Panc1 (cell line): ENCODE measurements around the gene MTMR4. TPM values are rescaled to one million over a fixed set of nuclear protein-coding genes. Genes with fewer than 3 reads are reported as not detected.

Experiments
- ATAC-seq: fragments of 200-7000 bp; cut with Tn5 transposase; 2 replicates; pipeline ENCODE4 v1.9.1; 2020; ENCODE audit warnings: mild to moderate bottlenecking, moderate library complexity
- BruUV-seq: library from RNA; stranded (reverse); fragments of 400-500 nt; replicated peaks from 2 replicates; lab custom pipeline; 2021; lab: Mats Ljungman, UMichigan
- CTCF ChIA-PET: fragments of 300-600 bp; sonication (Branson Sonifier 250); formaldehyde crosslinking; loops from one replicate; lab custom pipeline; 2022; ENCODE audit warnings: antibody characterized with exemption; lab: Charles Lee
- POLR2A ChIA-PET: fragments of 300-600 bp; sonication (Branson Sonifier 250); formaldehyde crosslinking; loops from one replicate; lab custom pipeline; 2022; ENCODE audit warnings: antibody characterized with exemption; lab: Charles Lee
- DNase-seq: peaks from one replicate; pipeline ENCODE4 v3.0.0-alpha.2; 2010; ENCODE audit warnings: low read depth, low spot score
- H3K27ac ChIP-seq: 2 replicates; pipeline ENCODE4 v1.5.1; 2011; ENCODE audit warnings: mild to moderate bottlenecking, low read length, inconsistent platforms
- H3K27me3 ChIP-seq: fragments of 200-500 bp; sonication (Bioruptor generic); 2 replicates; pipeline ENCODE4 v1.6.0; 2014; ENCODE audit warnings: low read length, inconsistent platforms; ENCODE audit not compliant: control insufficient read depth, insufficient read depth
- H3K36me3 ChIP-seq: fragments of 200-500 bp; sonication (Bioruptor generic); 2 replicates; pipeline ENCODE4 v1.5.1; 2014; ENCODE audit warnings: inconsistent platforms, mild to moderate bottlenecking, low read length, moderate library complexity; ENCODE audit not compliant: control insufficient read depth, insufficient read depth
- H3K4me1 ChIP-seq: 2 replicates; pipeline ENCODE4 v1.5.1; 2011; ENCODE audit warnings: inconsistent platforms, mild to moderate bottlenecking, low read length, moderate library complexity; ENCODE audit not compliant: control insufficient read depth, insufficient read depth
- H3K4me3 ChIP-seq, 2 experiments: 2 replicates each; pipeline ENCODE4 v1.5.1; 2011 to 2012; ENCODE audit warnings: low read depth in 2 of 2, low read length in 2 of 2, mild to moderate bottlenecking in 2 of 2, inconsistent platforms in 1 of 2, moderate library complexity in 1 of 2
- H3K9me3 ChIP-seq: fragments of 200-500 bp; sonication (Bioruptor generic); 2 replicates; pipeline ENCODE4 v1.5.1; 2014; ENCODE audit warnings: low read depth, mild to moderate bottlenecking, inconsistent platforms, low read length, moderate library complexity; ENCODE audit not compliant: control insufficient read depth, insufficient read depth
- POLR2AphosphoS5 ChIP-seq: IDR thresholded peaks from 2 replicates; pipeline ENCODE4 v1.6.1; 2012; ENCODE audit warnings: mild to moderate bottlenecking, low read depth, low read length, moderate library complexity
- SIN3A ChIP-seq: IDR thresholded peaks from 2 replicates; pipeline ENCODE4 v1.6.1; 2012; ENCODE audit warnings: low read depth, mild to moderate bottlenecking, low read length, moderate library complexity, borderline replicate concordance; ENCODE audit not compliant: insufficient read depth
- TCF7L2 ChIP-seq: IDR thresholded peaks from 2 replicates; pipeline ENCODE4 v1.6.1; 2011; ENCODE audit warnings: mild to moderate bottlenecking, low read depth, low read length, inconsistent platforms
- in situ Hi-C: cut with HindIII; loops from 2 replicates; pipeline ENCODE4 v1.10.0; 2016; ENCODE audit warnings: low sequenced_read_pairs, low pct_unique_long_range_greater_than_20kb
- intact Hi-C: fragments of 100-400 bp; cut with micrococcal nuclease; formaldehyde crosslinking; loops from one replicate; pipeline ENCODE4 v1.10.0; 2022; ENCODE audit not compliant: unreplicated experiment
- total RNA-seq: library from RNA; stranded (reverse); gene quantifications from one replicate; pipeline ENCODE4 v1.2.1, GENCODE V29; 2021; ENCODE audit not compliant: unreplicated experiment
- TF ChIP-seq, protein P1 (sequence below): fragments of 450-650 bp; IDR thresholded peaks from 2 replicates; pipeline ENCODE4 v1.5.1; 2017; ENCODE audit warnings: mild to moderate bottlenecking
- TF ChIP-seq, protein P2 (sequence below), 2 experiments: IDR thresholded peaks; 2 replicates each; pipeline ENCODE4 v1.6.1; 2011 to 2012; ENCODE audit warnings: low read depth in 2 of 2, control low read depth in 1 of 2, low read length in 1 of 2, mild to moderate bottlenecking in 1 of 2, moderate library complexity in 1 of 2; ENCODE audit not compliant: insufficient read depth in 1 of 2

The MTMR4 gene
- total RNA-seq, 1 experiment from 2014 or later: 20.8 TPM

DNA sequence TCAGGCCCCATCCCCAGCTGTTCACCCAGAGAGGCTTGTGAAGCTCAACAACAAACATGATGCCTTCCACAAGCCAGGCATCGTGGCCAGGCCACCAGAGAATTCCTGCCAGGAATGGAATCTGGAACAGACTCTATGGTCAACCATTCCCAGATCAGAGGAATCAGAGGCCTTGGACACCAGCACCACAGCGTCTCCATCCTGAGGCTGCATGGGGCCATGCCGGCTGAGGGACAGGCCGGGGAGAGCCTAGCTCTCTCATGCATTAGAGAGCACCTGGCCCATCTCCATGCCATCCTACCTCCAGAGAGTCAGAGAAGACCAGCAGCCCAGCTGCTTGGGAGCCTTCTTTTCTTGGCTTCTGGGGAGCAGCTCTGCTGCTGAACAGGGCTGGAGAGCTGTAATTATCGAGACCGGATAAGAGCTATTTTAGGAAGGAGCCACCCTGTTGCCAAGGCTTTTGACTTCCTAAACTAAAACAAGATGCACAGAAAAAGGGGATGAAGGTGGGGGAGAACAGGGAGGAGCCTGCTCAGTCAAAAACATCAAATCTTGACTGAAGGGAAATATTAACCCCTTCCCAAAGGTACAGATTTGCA lies 24.5 kb upstream of the MTMR4 start:
- DNase-seq: no peak
- Histone ChIP-seq H3K36me3 (no peaks in the 10 kb centered on the region), H3K4me3 (no peak overlapping the region), H3K27me3 (no peaks in the 10 kb centered on the region; the same call in 1 of the 2 replicates), H3K4me1 (no peaks in the 10 kb centered on the region), H3K9me3 (no peaks in the 10 kb centered on the region), H3K27ac (no peak overlapping the region)
- TF ChIP-seq POLR2AphosphoS5: no peak
- TF ChIP-seq TCF7L2: no peak
- TF ChIP-seq SIN3A: no peak
- TF ChIP-seq, protein P1, sequence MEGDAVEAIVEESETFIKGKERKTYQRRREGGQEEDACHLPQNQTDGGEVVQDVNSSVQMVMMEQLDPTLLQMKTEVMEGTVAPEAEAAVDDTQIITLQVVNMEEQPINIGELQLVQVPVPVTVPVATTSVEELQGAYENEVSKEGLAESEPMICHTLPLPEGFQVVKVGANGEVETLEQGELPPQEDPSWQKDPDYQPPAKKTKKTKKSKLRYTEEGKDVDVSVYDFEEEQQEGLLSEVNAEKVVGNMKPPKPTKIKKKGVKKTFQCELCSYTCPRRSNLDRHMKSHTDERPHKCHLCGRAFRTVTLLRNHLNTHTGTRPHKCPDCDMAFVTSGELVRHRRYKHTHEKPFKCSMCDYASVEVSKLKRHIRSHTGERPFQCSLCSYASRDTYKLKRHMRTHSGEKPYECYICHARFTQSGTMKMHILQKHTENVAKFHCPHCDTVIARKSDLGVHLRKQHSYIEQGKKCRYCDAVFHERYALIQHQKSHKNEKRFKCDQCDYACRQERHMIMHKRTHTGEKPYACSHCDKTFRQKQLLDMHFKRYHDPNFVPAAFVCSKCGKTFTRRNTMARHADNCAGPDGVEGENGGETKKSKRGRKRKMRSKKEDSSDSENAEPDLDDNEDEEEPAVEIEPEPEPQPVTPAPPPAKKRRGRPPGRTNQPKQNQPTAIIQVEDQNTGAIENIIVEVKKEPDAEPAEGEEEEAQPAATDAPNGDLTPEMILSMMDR: no peak
- TF ChIP-seq, protein P2, sequence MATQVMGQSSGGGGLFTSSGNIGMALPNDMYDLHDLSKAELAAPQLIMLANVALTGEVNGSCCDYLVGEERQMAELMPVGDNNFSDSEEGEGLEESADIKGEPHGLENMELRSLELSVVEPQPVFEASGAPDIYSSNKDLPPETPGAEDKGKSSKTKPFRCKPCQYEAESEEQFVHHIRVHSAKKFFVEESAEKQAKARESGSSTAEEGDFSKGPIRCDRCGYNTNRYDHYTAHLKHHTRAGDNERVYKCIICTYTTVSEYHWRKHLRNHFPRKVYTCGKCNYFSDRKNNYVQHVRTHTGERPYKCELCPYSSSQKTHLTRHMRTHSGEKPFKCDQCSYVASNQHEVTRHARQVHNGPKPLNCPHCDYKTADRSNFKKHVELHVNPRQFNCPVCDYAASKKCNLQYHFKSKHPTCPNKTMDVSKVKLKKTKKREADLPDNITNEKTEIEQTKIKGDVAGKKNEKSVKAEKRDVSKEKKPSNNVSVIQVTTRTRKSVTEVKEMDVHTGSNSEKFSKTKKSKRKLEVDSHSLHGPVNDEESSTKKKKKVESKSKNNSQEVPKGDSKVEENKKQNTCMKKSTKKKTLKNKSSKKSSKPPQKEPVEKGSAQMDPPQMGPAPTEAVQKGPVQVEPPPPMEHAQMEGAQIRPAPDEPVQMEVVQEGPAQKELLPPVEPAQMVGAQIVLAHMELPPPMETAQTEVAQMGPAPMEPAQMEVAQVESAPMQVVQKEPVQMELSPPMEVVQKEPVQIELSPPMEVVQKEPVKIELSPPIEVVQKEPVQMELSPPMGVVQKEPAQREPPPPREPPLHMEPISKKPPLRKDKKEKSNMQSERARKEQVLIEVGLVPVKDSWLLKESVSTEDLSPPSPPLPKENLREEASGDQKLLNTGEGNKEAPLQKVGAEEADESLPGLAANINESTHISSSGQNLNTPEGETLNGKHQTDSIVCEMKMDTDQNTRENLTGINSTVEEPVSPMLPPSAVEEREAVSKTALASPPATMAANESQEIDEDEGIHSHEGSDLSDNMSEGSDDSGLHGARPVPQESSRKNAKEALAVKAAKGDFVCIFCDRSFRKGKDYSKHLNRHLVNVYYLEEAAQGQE (IDR thresholded peaks at IDR 0.05; ENCODE audit: insufficient read depth in 1 of 2, low read depth in 2 of 2, low read length in 1 of 2): no peak
- no TSS peak for BruUV-seq
- POLR2A ChIA-PET: no interaction called here
- in situ Hi-C loops: no loop called here
- ATAC-seq: no peak
- CTCF ChIA-PET: no interaction called here
- intact Hi-C loops: no loop called here

DNA sequence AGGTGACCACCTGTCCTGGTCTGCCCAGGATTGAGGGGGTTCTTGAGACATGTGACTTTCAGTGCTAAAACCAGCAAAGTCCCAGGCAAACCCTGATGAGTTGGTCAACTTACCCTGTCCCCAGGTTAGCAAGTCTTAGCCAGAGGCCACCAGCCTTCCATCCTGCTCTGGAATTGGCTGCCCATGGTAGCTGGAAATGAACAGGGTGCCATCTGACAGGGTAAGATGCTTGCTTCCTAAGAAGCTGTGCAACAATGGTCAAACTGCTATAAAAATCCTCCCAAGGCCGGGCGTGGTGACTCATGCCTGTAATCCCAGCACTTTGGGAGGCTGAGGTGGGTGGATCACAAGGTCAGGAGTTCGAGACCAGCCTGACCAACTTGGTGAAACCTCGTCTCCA lies 22.8 kb upstream of the MTMR4 start:
- Histone ChIP-seq H3K9me3 (no peaks in the 10 kb centered on the region), H3K27ac (no peak overlapping the region), H3K36me3 (no peaks in the 10 kb centered on the region), H3K27me3 (no peaks in the 10 kb centered on the region), H3K4me3 (no peak overlapping the region), H3K4me1 (peaks cover under 1% of the 10 kb centered on the region; the same call in 1 of the 2 replicates)
- intact Hi-C loops (no loop called here), in situ Hi-C loops (no loop called here)
- TF ChIP-seq POLR2AphosphoS5 (no peak), TCF7L2 (no peak), SIN3A (no peak)
- TF ChIP-seq, protein P1: no peak
- TF ChIP-seq, protein P2 (IDR thresholded peaks at IDR 0.05; ENCODE audit: insufficient read depth in 1 of 2, low read depth in 2 of 2, low read length in 1 of 2): no peak
- DNase-seq (no peak), ATAC-seq (no peak)
- ChIA-PET CTCF (no interaction called here), POLR2A (no interaction called here)
- no TSS peak for BruUV-seq
